ENCODE measurements around the gene ABCA2. TPM values are rescaled to one million over a fixed set of nuclear protein-coding genes. Genes with fewer than 3 reads are reported as not detected.
"Not testable (repeated sequence)": the region's sequence is repeated elsewhere in the genome, so short reads cannot be mapped to it uniquely, and the experiment has no call there.

The ABCA2 gene
- total and polyA plus RNA-seq, 8 donors = 20.8 to 34.8 (median 29.8) TPM

GRCh38 chr9:137006116-137007003 is 21.7 kb downstream of the ABCA2 start:
- Histone ChIP-seq H3K27ac (no peak overlapping the region), H3K36me3 (peaks cover 0 to 23% of the 10 kb centered on the region in 2 donors), H3K4me3 (no peak overlapping the region), H3K4me1 (peaks cover 0 to 1% of the 10 kb centered on the region in 2 donors), H3K27me3 (no peaks in the 10 kb centered on the region), H3K9me3 (peaks cover 0 to 4% of the 10 kb centered on the region in 2 donors)
- no peak for ATAC-seq
- no peak for TF ChIP-seq CTCF (IDR thresholded peaks at IDR 0.05)
- no peak for DNase-seq
- intact Hi-C loops (cut with DNase I) = no loop called here

GRCh38 chr9:137004285-137004684 is 23.8 kb downstream of the ABCA2 start:
- Histone ChIP-seq H3K36me3 (peaks cover 0 to 11% of the 10 kb centered on the region in 2 donors), H3K4me1 (peaks cover 0 to 22% of the 10 kb centered on the region in 2 donors)
- H3K4me3 ChIP-seq; intact Hi-C loops (cut with DNase I); H3K27me3 ChIP-seq; H3K9me3 ChIP-seq; ATAC-seq; DNase-seq; H3K27ac ChIP-seq: not testable (repeated sequence)
- TF ChIP-seq CTCF (IDR thresholded peaks at IDR 0.05) = peak; percentile 23 to 58

- peaks cover 0 to 4% of the 10 kb centered on the region in 2 donors for H3K9me3 ChIP-seq
- peaks cover 0 to 39% of the 10 kb centered on the region in 2 donors for H3K4me1 ChIP-seq
- no peak overlapping the region for H3K4me3 ChIP-seq
- ATAC-seq (no peak), DNase-seq (no peak)
- no peak overlapping the region for H3K27ac ChIP-seq
- no peaks in the 10 kb centered on the region for H3K36me3 ChIP-seq
- intact Hi-C loops (cut with DNase I) = no loop called here
- TF ChIP-seq CTCF (IDR thresholded peaks at IDR 0.05) = no peak
- H3K27me3 ChIP-seq = no peaks in the 10 kb centered on the region
Measured at GRCh38 chr9:137002646-137003041, 25.4 kb downstream of the ABCA2 start.

GRCh38 chr9:137001857-137002645 is 26.0 kb downstream of the ABCA2 start:
- H3K27me3 ChIP-seq = peaks cover 0 to 5% of the 10 kb centered on the region in 2 donors
- peaks cover 0 to 4% of the 10 kb centered on the region in 2 donors for H3K9me3 ChIP-seq
- DNase-seq (no peak), ATAC-seq (no peak)
- H3K4me3 ChIP-seq = no peak overlapping the region
- TF ChIP-seq CTCF (IDR thresholded peaks at IDR 0.05) = no peak
- H3K27ac ChIP-seq = no peak overlapping the region
- intact Hi-C loops (cut with DNase I) = no loop called here
- peaks cover 0 to 45% of the 10 kb centered on the region in 2 donors for H3K4me1 ChIP-seq
- no peaks in the 10 kb centered on the region for H3K36me3 ChIP-seq

Measured in left lung (tissue), 10 donors.